HepG2 (cell line): ENCODE results near the gene CTDP1. TPM values are rescaled to one million over a fixed set of nuclear protein-coding genes. Genes with fewer than 3 reads are reported as not detected.

Source experiments
- ARID3A ChIP-seq: IDR thresholded peaks from 2 replicates; pipeline ENCODE4 v1.6.1; 2012; ENCODE audit warnings: low read depth, low read length, improper control_type of control experiment
- ARID5B ChIP-seq: IDR thresholded peaks from 2 replicates; pipeline ENCODE4 v1.4.0; 2020; ENCODE audit warnings: mild to moderate bottlenecking, missing genetic modification reagents
- ATF1 ChIP-seq: IDR thresholded peaks from 2 replicates; pipeline ENCODE4 v1.6.1; 2016; ENCODE audit warnings: mild to moderate bottlenecking, control low read depth
- DNMT3B ChIP-seq: conservative IDR thresholded peaks from 2 replicates; pipeline ENCODE4 v1.6.1; 2016; ENCODE audit warnings: missing biosample characterization, control low read depth
- E2F5 ChIP-seq: sonication (generic); formaldehyde crosslinking; conservative IDR thresholded peaks from 2 replicates; pipeline ENCODE4 v1.4.0; 2020; ENCODE audit warnings: missing genetic modification reagents
- HNRNPH1 ChIP-seq: fragments of 200-400 bp; formaldehyde crosslinking; optimal IDR thresholded peaks from 2 replicates; pipeline ENCODE3; 2017; ENCODE audit warnings: mild to moderate bottlenecking, low read depth, low read length
- JARID2 ChIP-seq: sonication (generic); formaldehyde crosslinking; IDR thresholded peaks from 2 replicates; pipeline ENCODE4 v1.8.1; 2023; ENCODE audit warnings: missing genetic modification reagents, inconsistent platforms; ENCODE audit not compliant: insufficient replicate concordance
- MATR3 ChIP-seq: sonication (generic); formaldehyde crosslinking; IDR thresholded peaks from 2 replicates; pipeline ENCODE4 v1.4.0; 2020; ENCODE audit warnings: missing genetic modification reagents
- NR2C2 ChIP-seq: sonication (generic); formaldehyde crosslinking; IDR thresholded peaks from 2 replicates; pipeline ENCODE4 v1.4.0; 2020; ENCODE audit warnings: missing genetic modification reagents, mild to moderate bottlenecking, moderate library complexity, borderline replicate concordance
- PITX1 ChIP-seq: sonication (generic); formaldehyde crosslinking; IDR thresholded peaks from 2 replicates; pipeline ENCODE4 v1.5.1; 2020; ENCODE audit warnings: mild to moderate bottlenecking, missing genetic modification reagents
- RBAK ChIP-seq: sonication (generic); formaldehyde crosslinking; IDR thresholded peaks from 2 replicates; pipeline ENCODE4 v1.5.1; 2020; ENCODE audit warnings: mild to moderate bottlenecking, missing genetic modification reagents
- TRIM24 ChIP-seq: sonication (generic); formaldehyde crosslinking; IDR thresholded peaks from 2 replicates; pipeline ENCODE4 v1.8.0; 2022; ENCODE audit warnings: mild to moderate bottlenecking, missing genetic modification reagents
- ZBTB7A ChIP-seq: sonication (generic); formaldehyde crosslinking; IDR thresholded peaks from 2 replicates; pipeline ENCODE4 v1.8.0; 2022; ENCODE audit warnings: mild to moderate bottlenecking, missing genetic modification reagents
- ZFYVE20 ChIP-seq: sonication (generic); formaldehyde crosslinking; IDR thresholded peaks from 2 replicates; pipeline ENCODE4 v1.8.0; 2023; ENCODE audit warnings: low read depth, mild to moderate bottlenecking, moderate library complexity, missing genetic modification reagents, borderline replicate concordance
- ZNF160 ChIP-seq: sonication (generic); formaldehyde crosslinking; IDR thresholded peaks from 2 replicates; pipeline ENCODE4 v1.8.0; 2022; ENCODE audit warnings: mild to moderate bottlenecking, inconsistent platforms, missing genetic modification reagents
- ZNF503 ChIP-seq: sonication (generic); formaldehyde crosslinking; IDR thresholded peaks from 2 replicates; pipeline ENCODE4 v1.4.0; 2020; ENCODE audit warnings: missing genetic modification reagents
- ZNF737 ChIP-seq: sonication (generic); formaldehyde crosslinking; IDR thresholded peaks from 2 replicates; pipeline ENCODE4 v1.5.0; 2020; ENCODE audit warnings: missing genetic modification reagents, mild to moderate bottlenecking, borderline replicate concordance
- ZNF792 ChIP-seq: IDR thresholded peaks from 2 replicates; pipeline ENCODE4 v1.6.1; 2016
- ZNF800 ChIP-seq: sonication (generic); formaldehyde crosslinking; IDR thresholded peaks from 2 replicates; pipeline ENCODE4 v1.4.0; 2020; ENCODE audit warnings: missing genetic modification reagents
- polyA plus RNA-seq, 8 experiments: library from polyadenylated mRNA; depleted of rRNA in 3 of 8; stranded (reverse) in 7 of 8; unstranded in 1 of 8; fragments of >200 nt; fragmentation: Illumina TruSeq in 4 of 8; extraction: Trizol in 4 of 8; gene quantifications; 2 replicates each; pipeline versions ENCODE4 v1.2.1 to v1.2.3, GENCODE V29; 2011 to 2016; ENCODE audit warnings: low read depth in 4 of 8, missing spikeins in 1 of 8, mixed read lengths in 1 of 8; ENCODE audit not compliant: insufficient read depth in 1 of 8
- total RNA-seq, 5 experiments: library from RNA; depleted of rRNA; stranded (reverse); fragments of >200 nt; fragmentation: Illumina TruSeq; extraction: Trizol; gene quantifications; 2 replicates each; pipeline ENCODE4 v1.2.3, GENCODE V29; 2016; ENCODE audit warnings: low read depth in 1 of 5

The CTDP1 gene
- total and polyA plus RNA-seq, 2 of the 13 experiments (the other 11 are each of a cell fraction or from before 2014, with no cell fraction given), result 6.9 to 11.0 TPM

GRCh38 chr18:79678665-79679551 lies 695 bp upstream of the CTDP1 start (continued):
- TF ChIP-seq HNRNPH1 (no peak), E2F5 (no peak; the same call in 1 of the 2 replicates), MATR3 (CRISPR knock-in tag) (no peak), ATF1 (no peak), ARID3A (peak; percentile 39; the same call in 1 of the 2 replicates), TRIM24 (CRISPR knock-in tag) (no peak), ZNF800 (CRISPR knock-in tag) (peak; percentile 89), ZNF503 (CRISPR knock-in tag) (0 out of 2 replicates have a peak, but pooled peaks have one; percentile 31), DNMT3B (CRISPR knock-in tag) (no peak), ZNF737 (CRISPR knock-in tag) (no peak; the same call in 1 of the 2 replicates), ARID5B (CRISPR knock-in tag) (peak; percentile 83), ZBTB7A (CRISPR knock-in tag) (no peak), ZNF160 (CRISPR knock-in tag) (0 out of 2 replicates have a peak, but pooled peaks have one; percentile 51), JARID2 (peak; percentile 46), RBAK (CRISPR knock-in tag) (no peak), ZNF792 (CRISPR knock-in tag) (peak; percentile 75), PITX1 (CRISPR knock-in tag) (no peak), ZFYVE20 (CRISPR knock-in tag) (no peak), NR2C2 (CRISPR knock-in tag) (peak; percentile 93)
